OCI-M2 (cell line): ENCODE data around the gene SMCHD1.
"Not testable (repeated sequence)": the region's sequence is repeated elsewhere in the genome, so short reads cannot be mapped to it uniquely, and the experiment has no call there.

ENCODE experiments used
- DNase-seq: peaks from one replicate; lab custom pipeline; 2025; ENCODE audit not compliant: unreplicated experiment; lab: John Stamatoyannopoulos, UW

Gene SMCHD1

DNA sequence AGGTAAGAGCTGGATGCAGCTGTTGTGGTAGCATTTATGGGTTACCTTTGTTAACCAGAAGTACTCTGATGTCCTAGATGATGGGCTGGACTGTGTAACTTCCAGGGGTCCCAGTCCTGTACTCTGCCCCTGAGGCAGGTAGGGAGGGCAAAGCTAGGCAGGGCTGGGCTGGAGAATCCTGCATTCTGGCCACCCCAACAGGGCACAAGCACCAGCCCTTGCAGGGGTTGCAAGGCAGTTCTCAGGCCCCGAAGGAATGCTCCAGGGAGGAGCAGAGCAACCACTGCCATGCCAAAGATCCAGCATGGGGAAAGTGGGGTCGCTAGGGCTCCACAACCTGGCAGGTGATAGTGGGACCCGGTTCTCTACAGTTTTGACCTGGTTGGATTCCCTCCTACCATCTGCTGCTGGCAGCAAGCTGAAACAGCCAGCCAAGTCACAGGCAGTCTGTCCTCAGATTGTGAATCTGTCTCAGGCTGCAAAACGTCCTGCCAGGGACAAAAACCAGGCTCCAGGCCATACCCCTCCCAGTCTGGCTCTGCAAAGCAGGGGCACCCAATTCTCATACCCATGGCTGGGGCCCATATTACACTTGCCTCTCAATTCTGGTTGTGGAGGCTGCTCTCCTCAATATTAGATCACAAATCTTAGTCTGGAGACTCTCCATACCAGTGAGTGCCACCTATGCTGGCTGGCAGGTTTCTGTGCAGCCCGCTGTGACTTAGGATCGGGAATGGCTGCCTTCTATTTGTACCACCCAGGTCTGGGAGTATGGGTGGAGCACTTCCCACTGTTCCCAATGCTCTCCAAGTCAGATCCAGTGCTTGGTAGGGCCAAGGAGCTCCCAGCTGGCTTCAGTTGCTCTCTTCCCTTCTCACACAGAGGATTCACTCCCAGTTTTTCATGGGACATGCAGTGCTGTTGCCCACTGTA lies 61.1 kb downstream of the SMCHD1 start:
- DNase-seq = no peak

DNA sequence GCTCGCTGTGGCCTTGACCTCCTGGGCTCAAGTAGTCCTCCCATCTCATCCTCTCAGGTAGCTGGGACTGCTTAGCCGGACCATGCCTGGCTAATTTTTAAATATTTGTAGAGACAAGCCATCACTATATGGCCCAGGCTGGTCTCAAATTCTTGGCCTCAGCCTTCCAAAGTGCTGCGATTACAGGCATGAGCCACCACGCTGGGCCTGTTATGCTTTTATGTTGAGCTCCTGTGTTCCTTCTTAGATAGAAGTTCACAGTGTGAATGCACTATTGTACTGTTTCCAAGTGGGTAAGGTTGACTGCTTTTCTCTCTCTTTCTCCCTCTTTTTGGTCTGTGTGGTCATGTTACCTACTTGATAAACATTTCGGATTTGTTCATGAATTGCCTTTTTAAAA lies 61.9 kb downstream of the SMCHD1 start:
- DNase-seq = no peak

GRCh38 chr18:2719040-2719439 lies 63.5 kb downstream of the SMCHD1 start:
- DNase-seq = no peak

DNA sequence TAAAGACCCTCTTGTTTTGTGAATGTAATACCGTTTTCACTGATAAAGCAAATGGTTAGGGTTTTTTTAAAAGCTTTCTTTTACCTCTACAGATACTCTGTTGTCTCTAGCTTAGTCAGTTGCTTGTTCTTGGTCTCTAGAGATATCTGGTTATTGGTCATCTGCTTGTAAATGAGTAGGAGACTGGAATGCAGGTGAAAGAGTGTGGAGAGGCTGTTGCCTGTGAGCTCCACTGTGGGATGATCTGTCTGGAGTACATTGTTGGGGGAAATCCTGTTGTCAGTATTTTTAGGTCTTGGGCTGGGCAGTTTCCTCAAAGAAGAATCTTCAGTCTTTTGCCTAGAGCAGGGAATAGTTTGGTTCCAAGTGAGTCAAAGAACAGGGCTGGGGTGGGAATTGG lies 67.7 kb downstream of the SMCHD1 start:
- no peak for DNase-seq

DNA sequence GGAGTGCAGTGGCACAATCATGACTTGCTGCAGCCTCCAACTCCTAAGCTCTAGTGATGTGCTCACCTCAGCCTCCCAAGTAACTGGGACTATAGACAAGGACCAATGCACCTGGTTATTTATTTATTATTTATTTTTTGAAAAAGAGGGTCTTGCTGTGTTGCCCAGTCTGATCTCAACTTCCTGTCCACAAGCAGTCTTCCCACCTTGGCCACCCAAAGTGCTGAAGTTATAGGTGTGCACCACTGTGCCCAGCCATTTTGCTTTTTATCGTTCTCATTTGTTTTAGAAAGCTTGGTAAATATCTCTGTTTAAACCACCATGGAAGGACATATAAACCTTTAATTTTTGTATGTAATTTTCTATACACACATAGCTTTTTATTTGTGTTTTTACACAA lies 74.2 kb downstream of the SMCHD1 start:
- no peak for DNase-seq

GRCh38 chr18:2736823-2737222 lies 81.3 kb downstream of the SMCHD1 start:
- DNase-seq = no peak

- DNase-seq = not testable (repeated sequence)
Observed at GRCh38 chr18:2740082-2740481, 84.6 kb downstream of the SMCHD1 start.

DNA sequence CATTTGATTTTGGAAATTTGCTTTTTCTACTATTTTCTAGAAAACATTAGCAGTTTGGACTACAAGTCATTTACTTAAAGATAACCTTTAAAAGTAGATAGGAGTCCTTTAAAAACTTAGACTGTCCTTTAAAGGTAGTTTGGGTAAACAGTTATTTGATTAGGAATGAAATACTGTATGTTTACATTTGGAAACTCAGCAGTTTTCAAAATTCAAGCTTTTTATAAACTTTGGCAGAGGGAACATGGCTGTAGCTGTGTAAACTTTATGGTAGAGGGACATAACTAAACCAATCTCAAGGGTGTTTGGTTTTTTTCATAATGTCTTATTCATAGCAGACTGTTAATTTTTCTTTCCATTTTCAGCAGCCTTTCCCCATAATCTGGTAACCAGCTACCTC lies 90.7 kb downstream of the SMCHD1 start:
- DNase-seq = no peak

- no peak for DNase-seq
Observed at GRCh38 chr18:2758309-2758708, 102.8 kb downstream of the SMCHD1 start.

DNA sequence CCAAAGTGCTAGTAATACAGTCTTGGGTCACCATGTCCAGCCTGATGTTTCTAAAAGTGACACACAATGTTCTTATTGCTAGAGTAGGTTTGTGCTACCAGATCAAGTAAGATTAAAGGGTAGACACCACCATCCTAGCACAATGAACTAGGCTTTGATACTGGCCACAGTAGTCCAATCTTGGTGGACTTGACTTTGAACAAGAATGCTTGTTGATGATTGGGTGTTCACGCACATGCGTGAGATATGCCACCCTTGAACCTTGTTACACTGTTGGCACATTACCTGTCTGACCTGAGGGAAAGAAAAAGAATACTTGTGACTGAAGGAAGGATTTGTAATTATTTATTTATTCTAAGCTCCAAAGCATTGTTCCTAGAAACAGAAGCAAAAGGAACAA lies 119.1 kb downstream of the SMCHD1 start:
- DNase-seq = no peak

GRCh38 chr18:2776601-2777000 lies 121.1 kb downstream of the SMCHD1 start:
- DNase-seq = no peak

GRCh38 chr18:2777241-2777640 lies 121.7 kb downstream of the SMCHD1 start:
- DNase-seq = no peak

DNA sequence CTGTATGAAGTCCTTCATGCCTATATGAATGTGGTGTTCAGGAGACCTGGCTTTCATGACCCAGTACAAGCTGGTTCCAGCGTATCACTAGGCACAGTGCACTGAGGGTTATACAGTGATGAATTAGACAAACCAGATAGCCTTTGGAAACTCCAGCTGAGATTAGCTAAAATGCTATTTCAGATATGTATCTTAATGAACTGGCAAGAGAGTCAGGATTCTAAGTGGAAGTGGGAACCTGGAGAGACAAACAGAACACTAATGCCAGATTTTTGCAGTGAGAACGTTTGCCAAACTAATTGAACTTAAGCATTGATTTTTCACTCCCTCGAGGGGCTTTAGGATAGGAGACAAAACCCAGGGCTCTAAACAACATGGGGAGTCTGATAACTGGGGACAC lies 125.2 kb downstream of the SMCHD1 start:
- DNase-seq = no peak

GRCh38 chr18:2787225-2787624 lies 131.7 kb downstream of the SMCHD1 start:
- DNase-seq = no peak

GRCh38 chr18:2792395-2792794 lies 136.9 kb downstream of the SMCHD1 start:
- DNase-seq = no peak

GRCh38 chr18:2794159-2794558 lies 138.6 kb downstream of the SMCHD1 start:
- DNase-seq = no peak

GRCh38 chr18:2797951-2798350 lies 142.4 kb downstream of the SMCHD1 start:
- no peak for DNase-seq

GRCh38 chr18:2799369-2799768 lies 143.8 kb downstream of the SMCHD1 start:
- DNase-seq = no peak

DNA sequence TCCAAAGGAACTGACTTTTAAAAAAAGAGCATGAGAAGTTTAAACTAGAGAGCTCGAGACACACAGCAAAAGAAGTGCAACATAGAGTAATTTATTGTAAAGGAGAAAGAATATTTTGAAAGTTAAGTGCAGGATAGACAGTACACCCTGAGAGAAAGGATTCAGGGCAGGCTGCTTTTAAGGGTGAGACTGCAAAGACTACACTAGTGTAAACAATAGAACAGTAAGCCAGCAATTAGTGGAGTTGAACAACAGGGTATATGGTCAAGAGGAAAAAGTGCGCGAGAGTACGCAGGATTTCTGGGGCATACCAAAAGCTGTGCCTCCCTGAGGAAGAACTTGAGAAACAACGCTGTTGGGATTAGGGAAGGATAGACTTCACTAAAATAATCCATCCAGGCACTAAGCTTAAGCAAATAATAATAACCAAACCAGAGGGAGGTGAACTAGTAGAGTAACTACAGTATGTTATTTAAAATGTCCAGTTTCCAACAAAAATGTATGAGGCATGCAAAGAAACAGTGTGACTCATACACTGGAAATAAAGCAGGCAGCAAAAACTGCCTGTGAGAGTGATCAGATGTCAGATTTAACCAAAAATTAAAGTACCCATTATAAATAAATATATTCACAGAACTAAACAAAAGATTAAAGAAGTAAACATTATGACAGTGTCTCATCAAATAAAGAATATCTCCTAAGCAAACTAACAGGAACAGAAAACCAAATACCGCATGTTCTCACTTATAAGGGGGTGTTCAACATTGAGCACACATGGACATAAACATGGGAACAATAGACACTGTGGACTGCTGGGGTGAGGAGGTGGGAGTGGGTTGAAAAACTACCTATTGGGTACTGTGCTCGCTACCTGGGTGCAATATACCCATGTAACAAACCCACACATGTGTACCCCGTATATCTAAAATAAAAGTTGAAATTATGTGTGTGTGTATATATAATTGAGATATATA lies 150.7 kb downstream of the SMCHD1 start:
- DNase-seq = no peak

DNA sequence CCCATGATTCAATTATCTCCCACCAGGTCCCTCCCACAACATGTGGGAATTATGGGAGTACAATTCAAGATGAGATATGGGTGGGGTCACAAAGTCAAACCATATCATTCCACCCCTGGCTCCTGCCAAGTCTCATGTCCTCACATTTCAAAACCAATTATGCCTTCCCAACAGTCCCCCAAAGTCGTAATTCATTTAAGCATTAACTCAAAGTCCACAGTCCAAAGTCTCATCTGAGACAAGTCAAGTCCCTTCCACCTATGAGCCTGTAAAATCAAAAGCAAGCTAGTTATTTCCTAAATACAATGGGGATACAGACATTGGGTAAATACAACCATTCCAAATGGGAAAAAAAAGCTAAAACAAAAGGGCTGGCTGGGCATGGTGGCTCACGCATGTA lies 153.1 kb downstream of the SMCHD1 start:
- not testable (repeated sequence) for DNase-seq

- not testable (repeated sequence) for DNase-seq
Observed at GRCh38 chr18:2809666-2810183, 154.2 kb downstream of the SMCHD1 start.

DNA sequence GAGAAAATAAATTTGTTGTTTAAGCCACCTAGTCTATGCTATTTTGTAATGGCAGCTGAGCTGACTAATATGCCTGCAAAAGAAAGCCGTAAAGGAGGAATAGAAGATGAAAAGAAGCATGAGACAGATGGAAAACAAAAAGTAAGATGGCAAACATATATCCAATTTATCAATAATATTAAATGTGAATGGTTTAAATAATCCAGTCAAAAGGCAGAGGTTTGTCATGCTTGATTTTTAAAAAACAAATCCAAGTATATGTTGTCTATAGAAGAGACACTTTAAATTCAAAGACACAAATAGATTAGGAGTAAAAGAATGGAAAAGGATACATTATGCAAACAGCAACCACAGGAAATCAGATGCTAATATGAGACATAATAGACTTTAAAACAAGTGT lies 155.9 kb downstream of the SMCHD1 start:
- no peak for DNase-seq
